GM21717 (cell line): ENCODE measurements around the gene GIN1.
"Not testable (repeated sequence)": the region's sequence is repeated elsewhere in the genome, so short reads cannot be mapped to it uniquely, and the experiment has no call there.

Experiments
- ATAC-seq: cut with Tn5 transposase; IDR thresholded peaks from one replicate; pipeline ENCODE4 v1.9.1; 2021; ENCODE audit warnings: mild to moderate bottlenecking, moderate library complexity; ENCODE audit not compliant: unreplicated experiment

GIN1 gene

GRCh38 chr5:103110403-103110802, 9.5 kb downstream of the GIN1 start:
- ATAC-seq = no peak

GRCh38 chr5:103109277-103109676, 10.7 kb downstream of the GIN1 start:
- ATAC-seq = no peak

GRCh38 chr5:103108086-103108485, 11.9 kb downstream of the GIN1 start:
- no peak for ATAC-seq

GRCh38 chr5:103102234-103102633, 17.7 kb downstream of the GIN1 start:
- no peak for ATAC-seq

- no peak for ATAC-seq
Observed at GRCh38 chr5:103101079-103101750, 18.7 kb downstream of the GIN1 start.

GRCh38 chr5:103098993-103099392, 20.9 kb downstream of the GIN1 start:
- ATAC-seq = no peak

- ATAC-seq = no peak
Observed at GRCh38 chr5:103094737-103095136, 25.2 kb downstream of the GIN1 start.

GRCh38 chr5:103093727-103094126, 26.2 kb downstream of the GIN1 start:
- ATAC-seq = no peak

GRCh38 chr5:103092676-103093075, 27.3 kb downstream of the GIN1 start:
- ATAC-seq = no peak

GRCh38 chr5:103090791-103091190, 29.1 kb downstream of the GIN1 start:
- no peak for ATAC-seq

- ATAC-seq = no peak
Observed at GRCh38 chr5:103089272-103089671, 30.7 kb downstream of the GIN1 start.

- no peak for ATAC-seq
Observed at GRCh38 chr5:103086547-103086946, 33.4 kb downstream of the GIN1 start.

- no peak for ATAC-seq
Observed at GRCh38 chr5:103079796-103080195, 40.1 kb downstream of the GIN1 start.

- no peak for ATAC-seq
Observed at GRCh38 chr5:103075442-103075841, 44.5 kb downstream of the GIN1 start.

- not testable (repeated sequence) for ATAC-seq
Observed at GRCh38 chr5:103073500-103073899, 46.4 kb downstream of the GIN1 start.

- no peak for ATAC-seq
Observed at GRCh38 chr5:103066326-103066725, 53.6 kb downstream of the GIN1 start.

GRCh38 chr5:103060424-103060954, 59.4 kb downstream of the GIN1 start:
- no peak for ATAC-seq

GRCh38 chr5:103059525-103059924, 60.4 kb downstream of the GIN1 start:
- ATAC-seq = no peak

GRCh38 chr5:103057208-103058130, 62.5 kb downstream of the GIN1 start:
- no peak for ATAC-seq

GRCh38 chr5:103046706-103047105, 73.2 kb downstream of the GIN1 start:
- not testable (repeated sequence) for ATAC-seq

- ATAC-seq = no peak
Observed at GRCh38 chr5:103041071-103041676, 78.8 kb downstream of the GIN1 start.
